Activated CD4-positive, alpha-beta T cell treated with anti-CD3 and anti-CD28 coated beads, Interleukin-2, amount 10 ng/mL, durations not matched to agents 7 days and 5 days (primary cell): Measurements from ENCODE around the gene TTC23L. TPM values are rescaled to one million over a fixed set of nuclear protein-coding genes. Genes with fewer than 3 reads are reported as not detected.
"Not testable (repeated sequence)": the region's sequence is repeated elsewhere in the genome, so short reads cannot be mapped to it uniquely, and the experiment has no call there.

Experiments used
- CTCF ChIA-PET: fragments of 350-600 bp; sonication (Branson Sonifier 250); formaldehyde crosslinking; loops from one replicate; lab custom pipeline; 2021; ENCODE audit warnings: antibody characterized with exemption; lab: Charles Lee
- POLR2A ChIA-PET: fragments of 350-600 bp; sonication (Branson Sonifier 250); formaldehyde crosslinking; loops from one replicate; lab custom pipeline; 2021; ENCODE audit warnings: antibody characterized with exemption; lab: Charles Lee
- DNase-seq: peaks from one replicate; pipeline ENCODE4 v3.0.0-alpha.2; 2020
- H3K27ac Mint-ChIP-seq: one replicate; pipeline ENCODE4 v1.8.0; 2021; ENCODE audit warnings: mild to moderate bottlenecking, moderate library complexity, mixed read lengths
- H3K27me3 Mint-ChIP-seq: one replicate; pipeline ENCODE4 v1.8.0; 2021; ENCODE audit warnings: mixed read lengths
- H3K36me3 Mint-ChIP-seq: one replicate; pipeline ENCODE4 v1.8.0; 2021; ENCODE audit warnings: low read depth, mixed read lengths
- H3K4me1 Mint-ChIP-seq: one replicate; pipeline ENCODE4 v1.8.0; 2021; ENCODE audit warnings: mixed read lengths
- H3K4me3 Mint-ChIP-seq: one replicate; pipeline ENCODE4 v1.8.0; 2021; ENCODE audit warnings: mild to moderate bottlenecking, moderate library complexity, mixed read lengths
- H3K9me3 Mint-ChIP-seq: one replicate; pipeline ENCODE4 v1.8.0; 2021; ENCODE audit warnings: mixed read lengths
- total RNA-seq, 2 experiments: library from RNA; stranded (reverse); gene quantifications; one replicate each; pipeline ENCODE4 v1.2.3, GENCODE V29; 2021

The TTC23L gene
- total RNA-seq, 2 experiments from 2014 or later, result not detected

DNA sequence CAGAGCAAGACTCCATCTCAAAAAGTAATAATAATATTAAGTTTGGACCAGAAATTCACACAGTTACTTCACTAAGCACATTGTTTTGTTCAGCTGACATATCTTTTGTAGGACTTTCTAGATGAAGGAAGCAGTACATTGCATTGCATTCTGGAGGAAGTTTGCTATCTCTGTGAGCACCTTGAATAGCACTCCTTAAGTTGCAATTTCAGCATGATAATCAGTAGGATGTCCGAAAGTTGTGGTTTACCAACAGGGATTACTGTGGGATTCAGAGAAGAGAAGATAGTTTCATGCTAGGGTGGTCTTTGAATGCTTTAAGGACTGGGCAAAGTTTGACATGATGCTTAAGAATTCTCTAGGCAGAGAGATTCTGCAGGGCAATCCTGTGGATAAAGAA, 18.4 kb upstream of the TTC23L start:
- CTCF ChIA-PET, result no interaction called here
- POLR2A ChIA-PET, result no interaction called here
- Mint-ChIP-seq H3K27me3 (no peaks in the 10 kb centered on the region), H3K4me3 (no peak overlapping the region), H3K36me3 (no peaks in the 10 kb centered on the region), H3K4me1 (peaks cover 5% of the 10 kb centered on the region), H3K9me3 (no peaks in the 10 kb centered on the region), H3K27ac (no peak overlapping the region)
- DNase-seq, result no peak

DNA sequence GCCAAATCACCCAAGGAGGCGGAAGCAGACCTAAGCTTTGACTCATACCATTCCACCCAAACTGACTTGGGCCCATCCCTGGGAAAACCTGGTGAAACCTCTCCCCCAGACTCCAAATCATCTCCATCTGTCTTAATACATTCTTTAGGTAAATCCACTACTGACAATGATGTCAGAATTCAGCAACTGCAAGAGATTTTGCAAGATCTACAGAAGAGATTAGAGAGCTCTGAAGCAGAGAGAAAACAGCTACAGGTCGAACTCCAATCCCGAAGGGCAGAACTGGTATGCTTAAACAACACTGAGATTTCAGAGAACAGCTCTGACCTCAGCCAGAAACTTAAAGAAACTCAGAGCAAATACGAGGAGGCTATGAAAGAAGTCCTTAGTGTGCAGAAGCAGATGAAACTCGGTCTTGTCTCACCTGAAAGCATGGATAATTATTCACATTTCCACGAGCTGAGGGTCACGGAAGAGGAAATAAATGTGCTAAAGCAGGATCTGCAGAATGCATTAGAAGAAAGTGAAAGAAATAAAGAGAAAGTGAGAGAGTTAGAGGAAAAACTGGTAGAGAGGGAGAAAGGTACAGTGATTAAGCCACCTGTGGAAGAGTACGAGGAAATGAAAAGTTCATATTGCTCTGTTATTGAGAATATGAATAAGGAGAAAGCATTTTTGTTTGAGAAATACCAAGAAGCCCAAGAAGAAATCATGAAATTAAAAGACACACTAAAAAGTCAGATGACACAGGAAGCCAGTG, 15.8 kb upstream of the TTC23L start:
- H3K4me1 Mint-ChIP-seq, result peaks cover 5% of the 10 kb centered on the region
- DNase-seq, result no peak
- CTCF ChIA-PET, result interaction anchor here (0.6 kb wide), 1 partner anchor 1196 kb away, joined by 3 read pairs; no protein-coding TSS in a partner anchor
- no peaks in the 10 kb centered on the region for H3K27me3 Mint-ChIP-seq
- POLR2A ChIA-PET, result no interaction called here
- no peaks in the 10 kb centered on the region for H3K36me3 Mint-ChIP-seq
- no peak overlapping the region for H3K27ac Mint-ChIP-seq
- no peak overlapping the region for H3K4me3 Mint-ChIP-seq
- no peaks in the 10 kb centered on the region for H3K9me3 Mint-ChIP-seq

DNA sequence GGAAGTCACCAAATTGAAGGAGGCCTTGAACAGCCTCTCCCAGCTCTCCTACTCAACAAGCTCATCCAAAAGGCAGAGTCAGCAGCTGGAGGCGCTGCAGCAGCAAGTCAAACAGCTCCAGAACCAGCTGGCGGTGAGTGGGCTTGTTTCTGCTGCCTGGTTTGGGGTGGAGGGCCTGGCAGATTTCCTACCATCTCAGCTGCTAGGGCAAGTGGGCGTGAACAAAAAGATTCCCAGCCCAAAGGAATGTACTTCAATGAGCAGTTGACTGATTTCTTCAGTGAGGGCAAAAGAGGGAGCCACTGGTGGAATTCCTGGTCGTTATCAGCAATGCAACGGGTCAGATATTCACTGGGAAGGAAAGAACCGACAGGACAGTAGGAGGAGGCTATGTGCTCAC, 12.6 kb upstream of the TTC23L start:
- H3K27me3 Mint-ChIP-seq, result no peaks in the 10 kb centered on the region
- no peaks in the 10 kb centered on the region for H3K9me3 Mint-ChIP-seq
- CTCF ChIA-PET, result interaction anchor here (0.9 kb wide), 1 partner anchor 11 kb away, joined by 9 read pairs; no protein-coding TSS in a partner anchor
- no peaks in the 10 kb centered on the region for H3K36me3 Mint-ChIP-seq
- POLR2A ChIA-PET, result no interaction called here
- H3K4me3 Mint-ChIP-seq, result no peak overlapping the region
- DNase-seq, result no peak
- no peak overlapping the region for H3K27ac Mint-ChIP-seq
- H3K4me1 Mint-ChIP-seq, result peaks cover 5% of the 10 kb centered on the region

- Mint-ChIP-seq H3K4me3 (no peak overlapping the region), H3K9me3 (no peaks in the 10 kb centered on the region), H3K36me3 (no peaks in the 10 kb centered on the region), H3K4me1 (peaks cover 5% of the 10 kb centered on the region), H3K27me3 (no peaks in the 10 kb centered on the region), H3K27ac (no peak overlapping the region)
- ChIA-PET POLR2A (no interaction called here), CTCF (interaction anchor here (1.5 kb wide), 1 partner anchor 68 kb away, joined by 3 read pairs; no protein-coding TSS in a partner anchor)
- DNase-seq, result no peak
These were observed 11.1 kb upstream of the TTC23L start for GRCh38 chr5:34827588-34828506.

GRCh38 chr5:34830827-34831226, 8.1 kb upstream of the TTC23L start:
- H3K9me3 Mint-ChIP-seq, H3K36me3 Mint-ChIP-seq, H3K27me3 Mint-ChIP-seq, DNase-seq, H3K4me3 Mint-ChIP-seq, H3K4me1 Mint-ChIP-seq, CTCF ChIA-PET, H3K27ac Mint-ChIP-seq, POLR2A ChIA-PET: not testable (repeated sequence)

GRCh38 chr5:34831303-34831702, 7.7 kb upstream of the TTC23L start:
- H3K27me3 Mint-ChIP-seq, result no peaks in the 10 kb centered on the region
- POLR2A ChIA-PET, result no interaction called here
- no peaks in the 10 kb centered on the region for H3K36me3 Mint-ChIP-seq
- no peak overlapping the region for H3K4me3 Mint-ChIP-seq
- H3K9me3 Mint-ChIP-seq, result no peaks in the 10 kb centered on the region
- CTCF ChIA-PET, result no interaction called here
- no peak for DNase-seq
- H3K4me1 Mint-ChIP-seq, result no peaks in the 10 kb centered on the region
- H3K27ac Mint-ChIP-seq, result no peak overlapping the region

GRCh38 chr5:34832568-34832967, 6.4 kb upstream of the TTC23L start:
- ChIA-PET CTCF (no interaction called here), POLR2A (no interaction called here)
- Mint-ChIP-seq H3K27me3 (no peaks in the 10 kb centered on the region), H3K4me1 (no peaks in the 10 kb centered on the region), H3K4me3 (no peak overlapping the region), H3K36me3 (no peaks in the 10 kb centered on the region), H3K27ac (no peak overlapping the region), H3K9me3 (no peaks in the 10 kb centered on the region)
- no peak for DNase-seq

- POLR2A ChIA-PET, result no interaction called here
These were observed 5.9 kb upstream of the TTC23L start for GRCh38 chr5:34833090-34833489.

DNA sequence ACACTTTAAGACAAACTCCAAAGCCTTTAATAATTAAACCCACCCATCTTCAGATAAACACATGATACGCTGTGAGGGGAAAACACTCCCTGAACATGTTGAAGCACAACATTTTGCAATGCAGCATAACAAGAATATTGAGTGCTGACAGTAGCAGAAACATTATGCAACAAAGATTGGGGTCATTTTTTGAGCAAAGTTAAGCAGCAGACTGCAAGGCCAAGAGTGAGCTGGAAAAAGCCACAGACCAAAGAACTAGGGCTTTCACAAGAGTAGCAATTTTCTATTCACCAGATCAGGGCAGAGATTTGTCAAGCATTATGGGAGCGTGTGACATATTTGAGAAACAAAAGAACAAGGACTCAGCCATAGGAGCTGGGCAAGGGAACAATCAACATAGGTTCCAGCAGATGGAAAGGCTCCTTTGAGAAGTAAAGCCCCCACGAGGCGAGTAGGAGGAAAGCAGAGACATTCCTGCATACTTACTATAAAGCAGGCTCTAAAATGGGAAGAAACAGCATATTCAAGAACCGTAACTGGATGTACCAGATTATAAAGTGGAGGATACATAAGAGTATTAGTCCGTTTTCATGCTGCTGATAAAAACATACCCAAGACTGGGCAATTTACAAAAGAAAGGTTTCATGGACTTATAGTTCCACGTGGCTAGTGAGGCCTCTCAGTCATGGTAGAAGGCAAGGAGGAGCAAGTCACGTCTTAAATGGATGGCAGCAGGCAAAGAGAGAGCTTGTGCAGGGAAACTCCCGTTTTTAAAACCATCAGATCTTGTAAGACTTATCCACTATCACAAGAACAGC, 4.8 kb upstream of the TTC23L start:
- H3K4me1 Mint-ChIP-seq, result peaks cover 7% of the 10 kb centered on the region
- no peak overlapping the region for H3K27ac Mint-ChIP-seq
- H3K27me3 Mint-ChIP-seq, result no peaks in the 10 kb centered on the region
- H3K4me3 Mint-ChIP-seq, result no peak overlapping the region
- POLR2A ChIA-PET, result no interaction called here
- CTCF ChIA-PET, result interaction anchor here (0.6 kb wide), 1 partner anchor 10 kb away, joined by 3 read pairs; no protein-coding TSS in a partner anchor
- DNase-seq, result no peak
- H3K9me3 Mint-ChIP-seq, result no peaks in the 10 kb centered on the region
- no peaks in the 10 kb centered on the region for H3K36me3 Mint-ChIP-seq

More at GRCh38 chr5:34833090-34833489, 5.9 kb upstream of the TTC23L start:
- Mint-ChIP-seq H3K36me3 (no peaks in the 10 kb centered on the region), H3K4me3 (no peak overlapping the region), H3K9me3 (no peaks in the 10 kb centered on the region), H3K4me1 (no peaks in the 10 kb centered on the region), H3K27me3 (no peaks in the 10 kb centered on the region), H3K27ac (no peak overlapping the region)
- CTCF ChIA-PET, result no interaction called here
- no peak for DNase-seq

GRCh38 chr5:34834794-34835089, 4.2 kb upstream of the TTC23L start:
- no peak for DNase-seq
- ChIA-PET CTCF (interaction anchor here (0.6 kb wide), 2 partner anchors 9 to 10 kb away, joined by 3 read pairs; no protein-coding TSS in a partner anchor), POLR2A (no interaction called here)
- Mint-ChIP-seq H3K36me3 (no peaks in the 10 kb centered on the region), H3K27me3 (no peaks in the 10 kb centered on the region), H3K27ac (no peak overlapping the region), H3K4me3 (no peak overlapping the region), H3K4me1 (peaks cover 12% of the 10 kb centered on the region), H3K9me3 (no peaks in the 10 kb centered on the region)

DNA sequence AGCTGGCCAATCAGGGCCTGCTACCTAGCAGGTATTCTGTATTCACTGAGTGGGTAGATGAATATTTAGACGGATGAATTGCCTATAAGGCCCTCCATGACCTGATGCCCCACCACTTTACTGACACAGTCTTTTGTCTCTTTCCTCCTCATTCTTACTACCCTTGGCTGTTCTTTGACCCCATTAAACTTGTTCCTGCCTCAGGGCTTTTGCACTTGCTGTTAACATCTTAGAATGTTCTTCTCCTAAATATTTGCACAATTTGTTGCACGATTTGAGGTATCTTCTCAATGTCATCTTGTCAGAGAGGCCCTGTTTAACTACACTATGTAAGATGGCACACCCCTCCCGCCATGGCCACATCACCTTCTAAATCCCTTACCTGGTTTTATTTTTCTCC, 3.3 kb upstream of the TTC23L start:
- no peak overlapping the region for H3K4me3 Mint-ChIP-seq
- no peaks in the 10 kb centered on the region for H3K36me3 Mint-ChIP-seq
- H3K4me1 Mint-ChIP-seq, result peaks cover 13% of the 10 kb centered on the region
- DNase-seq, result no peak
- H3K27ac Mint-ChIP-seq, result no peak overlapping the region
- no peaks in the 10 kb centered on the region for H3K9me3 Mint-ChIP-seq
- POLR2A ChIA-PET, result no interaction called here
- CTCF ChIA-PET, result interaction anchor here (0.5 kb wide), 1 partner anchor 36 kb away, joined by 4 read pairs; no protein-coding TSS in a partner anchor
- H3K27me3 Mint-ChIP-seq, result no peaks in the 10 kb centered on the region

- Mint-ChIP-seq H3K4me1 (peaks cover 13% of the 10 kb centered on the region), H3K27ac (no peak overlapping the region), H3K36me3 (no peaks in the 10 kb centered on the region), H3K4me3 (no peak overlapping the region), H3K9me3 (no peaks in the 10 kb centered on the region), H3K27me3 (peaks cover 2% of the 10 kb centered on the region)
- no peak for DNase-seq
- ChIA-PET POLR2A (no interaction called here), CTCF (no interaction called here)
These were observed 2.9 kb downstream of the TTC23L start for GRCh38 chr5:34841816-34842215.
